Uterus (tissue), 2 donors: ENCODE data around the gene PRMT6.

Experiments used
- POLR2A ChIP-seq, 2 donors: fragments of 450-650 bp; IDR thresholded peaks; one replicate each; pipeline ENCODE4 v1.6.1; 2016; ENCODE audit warnings: antibody characterized with exemption in 2 of 2, mild to moderate bottlenecking in 1 of 2, moderate library complexity in 1 of 2
- TF ChIP-seq, protein P1 (sequence below), 4 experiments: fragments of 200-600 bp in 2 of 4; fragments of 450-650 bp in 2 of 4; sonication (generic) in 2 of 4; IDR thresholded peaks; one replicate each; pipeline ENCODE4 v1.5.1; 2016 to 2019; ENCODE audit warnings: antibody characterized with exemption in 4 of 4, mild to moderate bottlenecking in 2 of 4, moderate library complexity in 1 of 4

DNA sequence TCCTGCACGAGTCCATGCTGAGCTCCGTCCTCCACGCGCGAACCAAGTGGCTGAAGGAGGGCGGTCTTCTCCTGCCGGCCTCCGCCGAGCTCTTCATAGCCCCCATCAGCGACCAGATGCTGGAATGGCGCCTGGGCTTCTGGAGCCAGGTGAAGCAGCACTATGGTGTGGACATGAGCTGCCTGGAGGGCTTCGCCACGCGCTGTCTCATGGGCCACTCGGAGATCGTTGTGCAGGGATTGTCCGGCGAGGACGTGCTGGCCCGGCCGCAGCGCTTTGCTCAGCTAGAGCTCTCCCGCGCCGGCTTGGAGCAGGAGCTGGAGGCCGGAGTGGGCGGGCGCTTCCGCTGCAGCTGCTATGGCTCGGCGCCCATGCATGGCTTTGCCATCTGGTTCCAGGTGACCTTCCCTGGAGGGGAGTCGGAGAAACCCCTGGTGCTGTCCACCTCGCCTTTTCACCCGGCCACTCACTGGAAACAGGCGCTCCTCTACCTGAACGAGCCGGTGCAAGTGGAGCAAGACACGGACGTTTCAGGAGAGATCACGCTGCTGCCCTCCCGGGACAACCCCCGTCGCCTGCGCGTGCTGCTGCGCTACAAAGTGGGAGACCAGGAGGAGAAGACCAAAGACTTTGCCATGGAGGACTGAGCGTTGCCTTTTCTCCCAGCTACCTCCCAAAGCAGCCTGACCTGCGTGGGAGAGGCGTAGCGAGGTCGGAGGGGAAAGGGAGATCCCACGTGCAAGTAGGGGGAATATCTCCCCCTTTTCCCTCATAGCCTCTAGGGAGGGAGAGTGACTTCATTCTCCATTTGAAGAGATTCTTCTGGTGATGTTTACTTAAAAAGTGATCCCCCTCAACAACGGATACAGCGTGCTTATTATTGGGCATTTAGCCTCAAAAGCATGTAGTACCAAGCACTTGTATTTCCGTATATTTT is 991 bp downstream of the PRMT6 start:
- TF ChIP-seq, protein P1, sequence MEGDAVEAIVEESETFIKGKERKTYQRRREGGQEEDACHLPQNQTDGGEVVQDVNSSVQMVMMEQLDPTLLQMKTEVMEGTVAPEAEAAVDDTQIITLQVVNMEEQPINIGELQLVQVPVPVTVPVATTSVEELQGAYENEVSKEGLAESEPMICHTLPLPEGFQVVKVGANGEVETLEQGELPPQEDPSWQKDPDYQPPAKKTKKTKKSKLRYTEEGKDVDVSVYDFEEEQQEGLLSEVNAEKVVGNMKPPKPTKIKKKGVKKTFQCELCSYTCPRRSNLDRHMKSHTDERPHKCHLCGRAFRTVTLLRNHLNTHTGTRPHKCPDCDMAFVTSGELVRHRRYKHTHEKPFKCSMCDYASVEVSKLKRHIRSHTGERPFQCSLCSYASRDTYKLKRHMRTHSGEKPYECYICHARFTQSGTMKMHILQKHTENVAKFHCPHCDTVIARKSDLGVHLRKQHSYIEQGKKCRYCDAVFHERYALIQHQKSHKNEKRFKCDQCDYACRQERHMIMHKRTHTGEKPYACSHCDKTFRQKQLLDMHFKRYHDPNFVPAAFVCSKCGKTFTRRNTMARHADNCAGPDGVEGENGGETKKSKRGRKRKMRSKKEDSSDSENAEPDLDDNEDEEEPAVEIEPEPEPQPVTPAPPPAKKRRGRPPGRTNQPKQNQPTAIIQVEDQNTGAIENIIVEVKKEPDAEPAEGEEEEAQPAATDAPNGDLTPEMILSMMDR (IDR thresholded peaks at IDR 0.05): no peak
- TF ChIP-seq POLR2A (IDR thresholded peaks at IDR 0.05): no peak
